Adipose tissue (tissue), 3 donors: ENCODE data around the gene UBE2S. TPM values are rescaled to one million over a fixed set of nuclear protein-coding genes. Genes with fewer than 3 reads are reported as not detected.

Experiments
- H3K27ac ChIP-seq: one replicate; pipeline ENCODE4 v1.5.1; 2013; ENCODE audit warnings: low read depth, low read length
- WGBS, 3 donors: extraction: QIAGEN DNeasy Blood & Tissue Kit; methylation state at CpG; one replicate each; pipeline ENCODE4 v1.1.7; 2013; 5-methylcytosine and 5-hydroxymethylcytosine counted together
- polyA plus RNA-seq, 3 donors: library from polyadenylated mRNA; stranded (reverse); fragments of 200-250 nt; gene quantifications; one replicate each; pipeline ENCODE4 v1.2.3, GENCODE V29; 2013
- donor health status: healthy with polysubstance abuse.
- donor health status: Bipolar disorder and iron deficiency.
- donor health status: healthy.

Gene UBE2S
- polyA plus RNA-seq, 3 donors: 2.9 to 9.3 (median 7.4) TPM

GRCh38 chr19:55354698-55355212, 52.8 kb downstream of the UBE2S start, which contains the start of gene COX6B2:
Gene COX6B2, minus strand, starts transcription at chr19:55354719. Its CDS starts 198 bp downstream, at chr19:55354521.
- no peak within 1 kb of the TSS for H3K27ac ChIP-seq
- 1 to 3% (median 1%) methylated on average over 36 to 41 of the region's 43 CpGs for WGBS, 3 donors

- no peak overlapping the region for H3K27ac ChIP-seq
- WGBS, 3 donors: 1 to 2% (median 1%) methylated on average over 58 to 72 of the region's 72 CpGs
Observed at GRCh38 chr19:55353803-55354697, 53.5 kb downstream of the UBE2S start.

- no peak overlapping the region for H3K27ac ChIP-seq
- 3 to 7% (median 3%) methylated on average over 23 to 24 of the region's 24 CpGs for WGBS, 3 donors
Observed at GRCh38 chr19:55353356-55353802, 54.2 kb downstream of the UBE2S start.

GRCh38 chr19:55352549-55353145, 54.9 kb downstream of the UBE2S start:
- 48 to 66% (median 65%) methylated on average over 25 of the region's 25 CpGs for WGBS, 3 donors

GRCh38 chr19:55352040-55352439, 55.5 kb downstream of the UBE2S start:
- WGBS, 3 donors: 55 to 73% (median 60%) methylated on average over 6 of the region's 6 CpGs

More at GRCh38 chr19:55352549-55353145, 54.9 kb downstream of the UBE2S start:
- no peak overlapping the region for H3K27ac ChIP-seq

GRCh38 chr19:55350620-55351315, 56.8 kb downstream of the UBE2S start:
- WGBS, 3 donors: 64 to 72% (median 67%) methylated on average over 11 of the region's 11 CpGs
- no peak overlapping the region for H3K27ac ChIP-seq

More at GRCh38 chr19:55352040-55352439, 55.5 kb downstream of the UBE2S start:
- no peak overlapping the region for H3K27ac ChIP-seq

Other genes starting within 250 kb of the UBE2S start
- gene DNAAF3, start 241.2 kb downstream of the UBE2S start, polyA plus RNA-seq: 1 to 10 TPM in 1 of 3 donors, under 1 TPM in 1, not detected in 1; 0.10 to 2.5 TPM
- 1 to 10 TPM in 1 of 3 donors, under 1 TPM in 2; 0.27 to 1.8 (median 0.90) TPM for gene SYT5, start 227.5 kb downstream of the UBE2S start, polyA plus RNA-seq
- gene PTPRH, start 198.3 kb downstream of the UBE2S start, polyA plus RNA-seq: 1 to 10 TPM; 3.0 to 5.5 (median 3.4) TPM
- gene TMEM86B, start 179.0 kb downstream of the UBE2S start, polyA plus RNA-seq: 1 to 10 TPM; 2.1 to 4.0 (median 2.3) TPM
- gene PPP6R1, start 148.8 kb downstream of the UBE2S start, polyA plus RNA-seq: 10 to 100 TPM; 12.9 to 31.3 (median 27.6) TPM
- 10 to 100 TPM; 21.9 to 39.9 (median 35.0) TPM for gene HSPBP1, start 127.7 kb downstream of the UBE2S start, polyA plus RNA-seq
- 1 to 10 TPM in 1 of 3 donors, under 1 TPM in 2; 0.36 to 1.0 (median 0.79) TPM for gene BRSK1, start 123.8 kb downstream of the UBE2S start, polyA plus RNA-seq
- 1 to 10 TPM in 2 of 3 donors, under 1 TPM in 1; 0.74 to 4.0 (median 2.4) TPM for gene TMEM150B, start 82.4 kb downstream of the UBE2S start, polyA plus RNA-seq
- 1 to 10 TPM; 5.2 to 6.6 (median 6.5) TPM for gene KMT5C, start 67.9 kb downstream of the UBE2S start, polyA plus RNA-seq
- gene COX6B2, start 53.1 kb downstream of the UBE2S start, polyA plus RNA-seq: under 1 TPM in 2 of 3 donors, not detected in 1; 0.03 to 0.06 TPM
- gene GARIN5B, start 44.5 kb downstream of the UBE2S start, polyA plus RNA-seq: not detected
- gene IL11, start 37.3 kb downstream of the UBE2S start, polyA plus RNA-seq: 1 to 10 TPM in 1 of 3 donors, under 1 TPM in 1, not detected in 1; 0.28 to 1.7 TPM
- gene TMEM190, start 31.0 kb downstream of the UBE2S start, polyA plus RNA-seq: not detected
- gene TMEM238, start 23.5 kb downstream of the UBE2S start, polyA plus RNA-seq: under 1 TPM in 2 of 3 donors, not detected in 1; 0.16 to 0.90 TPM
- gene RPL28, start 21.9 kb downstream of the UBE2S start, polyA plus RNA-seq: 1,000 to 10,000 TPM in 2 of 3 donors, 100 to 1,000 TPM in 1; 888 to 2,238 (median 2,131) TPM
- gene SHISA7, start 35.5 kb upstream of the UBE2S start, polyA plus RNA-seq: under 1 TPM in 2 of 3 donors, not detected in 1; 0.07 to 0.11 TPM
- 100 to 1,000 TPM in 1 of 3 donors, 10 to 100 TPM in 2; 57.7 to 135 (median 79.6) TPM for gene ISOC2, start 53.9 kb upstream of the UBE2S start, polyA plus RNA-seq
- gene C19orf85, start 57.0 kb upstream of the UBE2S start, polyA plus RNA-seq: not detected
- 1 to 10 TPM; 1.9 to 5.6 (median 4.0) TPM for gene ZNF628, start 68.8 kb upstream of the UBE2S start, polyA plus RNA-seq
- gene NAT14, start 77.4 kb upstream of the UBE2S start, polyA plus RNA-seq: 10 to 100 TPM in 1 of 3 donors, 1 to 10 TPM in 2; 4.4 to 10.2 (median 7.7) TPM
- gene SSC5D, start 80.6 kb upstream of the UBE2S start, polyA plus RNA-seq: 1 to 10 TPM in 2 of 3 donors, under 1 TPM in 1; 0.28 to 9.4 (median 3.9) TPM
- under 1 TPM in 2 of 3 donors, not detected in 1; 0.12 to 0.90 TPM for gene SBK2, start 129.3 kb upstream of the UBE2S start, polyA plus RNA-seq
- 1 to 10 TPM in 2 of 3 donors, under 1 TPM in 1; 0.29 to 1.6 (median 1.2) TPM for gene SBK3, start 137.8 kb upstream of the UBE2S start, polyA plus RNA-seq
- gene ZNF579, start 173.1 kb upstream of the UBE2S start, polyA plus RNA-seq: 1 to 10 TPM; 3.7 to 7.8 (median 7.2) TPM
- gene FIZ1, start 191.7 kb upstream of the UBE2S start, polyA plus RNA-seq: 1 to 10 TPM; 6.8 to 9.7 (median 8.4) TPM
- gene ZNF524, start 192.5 kb upstream of the UBE2S start, polyA plus RNA-seq: 10 to 100 TPM; 27.9 to 60.9 (median 35.5) TPM
- 1 to 10 TPM; 3.8 to 6.8 (median 4.7) TPM for gene ZNF865, start 197.9 kb upstream of the UBE2S start, polyA plus RNA-seq
- gene ZNF784, start 216.8 kb upstream of the UBE2S start, polyA plus RNA-seq: 1 to 10 TPM; 2.6 to 7.0 (median 5.2) TPM
- 10 to 100 TPM; 17.9 to 41.2 (median 26.1) TPM for gene ZNF580, start 233.2 kb upstream of the UBE2S start, polyA plus RNA-seq
- gene ZNF581, start 235.9 kb upstream of the UBE2S start, polyA plus RNA-seq: 10 to 100 TPM; 14.3 to 24.5 (median 18.1) TPM
- gene CCDC106, start 240.4 kb upstream of the UBE2S start, polyA plus RNA-seq: 10 to 100 TPM in 2 of 3 donors, 1 to 10 TPM in 1; 6.3 to 23.2 (median 17.8) TPM
- 100 to 1,000 TPM in 1 of 3 donors, 10 to 100 TPM in 2; 54.3 to 122 (median 95.0) TPM for gene U2AF2, start 247.2 kb upstream of the UBE2S start, polyA plus RNA-seq